AG04450 (cell line): ENCODE measurements around the gene IRF2BP1. TPM values are rescaled to one million over a fixed set of nuclear protein-coding genes. Genes with fewer than 3 reads are reported as not detected.

ENCODE experiments used
- CTCF ChIA-PET: fragments of 300-600, 350-600 bp; formaldehyde crosslinking; extraction: SDS; loops from one replicate; lab custom pipeline; 2022; ENCODE audit warnings: antibody characterized with exemption, inconsistent platforms; lab: Charles Lee
- POLR2A ChIA-PET: fragments of 350-600 bp; formaldehyde crosslinking; extraction: SDS; loops from one replicate; lab custom pipeline; 2021; ENCODE audit warnings: antibody characterized with exemption, inconsistent platforms; lab: Yijun Ruan, JAX
- DNase-seq: peaks from one replicate; pipeline ENCODE4 v3.0.0-alpha.2; 2011; ENCODE audit warnings: low read depth, low spot score
- H3K27ac ChIP-seq: one replicate; pipeline ENCODE4 v1.5.1; 2012; ENCODE audit warnings: low read depth, low read length, control low read depth
- H3K27me3 ChIP-seq: one replicate; pipeline ENCODE4 v1.6.0; 2012; ENCODE audit warnings: low read length; ENCODE audit not compliant: control insufficient read depth, insufficient read depth
- H3K4me3 ChIP-seq: 2 replicates; pipeline ENCODE4 v1.5.1; 2011; ENCODE audit warnings: mild to moderate bottlenecking, low read depth, low read length, control low read depth
- H3K9me3 ChIP-seq: 2 replicates; pipeline ENCODE4 v1.5.1; 2012; ENCODE audit warnings: low read length; ENCODE audit not compliant: control insufficient read depth, insufficient read depth
- CTCF ChIP-seq: IDR thresholded peaks from 2 replicates; pipeline ENCODE4 v1.5.1; 2011; ENCODE audit warnings: low read depth, low read length, control low read depth, inconsistent platforms
- polyA plus RNA-seq: library from polyadenylated mRNA; depleted of rRNA; stranded (reverse); fragments of >200 nt; gene quantifications from 2 replicates; pipeline ENCODE4 v1.2.3, GENCODE V29; 2011

The IRF2BP1 gene
- polyA plus RNA-seq, 1 experiment, result 5.0 TPM

- no peaks in the 10 kb centered on the region for H3K27me3 ChIP-seq
- no peak overlapping the region for H3K4me3 ChIP-seq
- H3K27ac ChIP-seq, result no peak overlapping the region
- ChIA-PET CTCF (interaction anchor here (1.0 to 2.5 kb wide), 3 partner anchors 16 to 64 kb away, joined by 5 to 22 read pairs (median 5); partner anchors contain the start of genes FOXA3 and SYMPK), POLR2A (no interaction called here)
- peaks cover 6% of the 10 kb centered on the region; the same call in 1 of the 2 replicates for H3K9me3 ChIP-seq
- TF ChIP-seq CTCF, result no peak
- no peak for DNase-seq
These were observed 4.6 kb downstream of the IRF2BP1 start for GRCh38 chr19:45881082-45881908.

GRCh38 chr19:45879971-45880370 lies 6.0 kb downstream of the IRF2BP1 start:
- no peak overlapping the region for H3K27ac ChIP-seq
- H3K27me3 ChIP-seq, result no peaks in the 10 kb centered on the region
- no peak overlapping the region for H3K4me3 ChIP-seq
- ChIA-PET CTCF (interaction anchor here (1.4 to 1.7 kb wide), 2 partner anchors 16 to 63 kb away, joined by 7 read pairs; partner anchors contain the start of gene FOXA3), POLR2A (no interaction called here)
- no peak for DNase-seq
- peaks cover 4% of the 10 kb centered on the region; the same call in 1 of the 2 replicates for H3K9me3 ChIP-seq
- TF ChIP-seq CTCF, result no peak

GRCh38 chr19:45879055-45879454 lies 6.9 kb downstream of the IRF2BP1 start:
- Histone ChIP-seq H3K27me3 (peaks cover under 1% of the 10 kb centered on the region), H3K27ac (no peak overlapping the region), H3K4me3 (no peak overlapping the region), H3K9me3 (no peaks in the 10 kb centered on the region; the same call in 1 of the 2 replicates)
- TF ChIP-seq CTCF, result no peak
- CTCF ChIA-PET, result interaction anchor here (0.5 to 1.7 kb wide), 4 partner anchors 8 to 344 kb away, joined by 3 to 9 read pairs (median 7); partner anchors contain the start of gene FOXA3
- POLR2A ChIA-PET, result no interaction called here
- DNase-seq, result no peak

GRCh38 chr19:45878043-45878794 lies 7.7 kb downstream of the IRF2BP1 start:
- TF ChIP-seq CTCF, result no peak
- Histone ChIP-seq H3K27ac (no peak overlapping the region), H3K9me3 (no peaks in the 10 kb centered on the region; the same call in 1 of the 2 replicates), H3K4me3 (no peak overlapping the region), H3K27me3 (peaks cover 6% of the 10 kb centered on the region)
- POLR2A ChIA-PET, result no interaction called here
- CTCF ChIA-PET, result no interaction called here
- no peak for DNase-seq
